MV-4-11 (cell line): ENCODE data around the gene FSIP1.

Experiments used
- DNase-seq: peaks from one replicate; lab custom pipeline; 2025; lab: John Stamatoyannopoulos, UW

The FSIP1 gene

DNA sequence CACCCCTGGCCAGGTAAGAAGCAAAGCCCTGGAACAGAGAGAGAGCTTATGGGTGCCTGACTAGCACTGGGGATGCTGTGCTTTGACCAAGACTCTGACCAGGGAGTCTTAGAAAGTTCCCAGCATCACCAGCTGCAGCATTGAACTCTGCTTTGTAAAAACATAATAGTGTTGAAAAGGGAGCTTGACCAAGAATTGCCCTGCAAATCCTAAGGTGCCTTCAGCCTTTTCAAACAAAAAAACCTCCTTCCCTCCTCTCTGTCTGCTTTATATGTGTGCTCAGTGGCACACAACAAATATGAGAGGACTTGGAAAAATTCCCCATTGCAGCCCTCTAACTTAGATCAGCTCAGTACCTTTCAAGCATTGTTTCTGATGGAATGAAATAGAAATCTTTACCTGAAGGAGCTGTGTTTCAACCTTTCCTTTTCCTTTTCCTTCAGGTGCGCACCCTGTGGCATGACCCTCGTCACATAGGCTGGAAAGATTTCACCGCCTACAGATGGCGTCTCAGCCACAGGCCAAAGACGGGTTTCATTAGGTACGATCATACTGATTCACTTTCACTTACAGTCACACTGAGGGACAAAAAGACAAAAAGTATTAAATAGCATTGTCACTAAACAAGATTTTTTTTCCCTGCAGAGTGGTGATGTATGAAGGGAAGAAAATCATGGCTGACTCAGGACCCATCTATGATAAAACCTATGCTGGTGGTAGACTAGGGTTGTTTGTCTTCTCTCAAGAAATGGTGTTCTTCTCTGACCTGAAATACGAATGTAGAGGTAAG, 188.8 kb downstream of the FSIP1 start:
- DNase-seq = no peak

- DNase-seq = no peak
Observed at GRCh38 chr15:39593071-39593655, 189.5 kb downstream of the FSIP1 start.

DNA sequence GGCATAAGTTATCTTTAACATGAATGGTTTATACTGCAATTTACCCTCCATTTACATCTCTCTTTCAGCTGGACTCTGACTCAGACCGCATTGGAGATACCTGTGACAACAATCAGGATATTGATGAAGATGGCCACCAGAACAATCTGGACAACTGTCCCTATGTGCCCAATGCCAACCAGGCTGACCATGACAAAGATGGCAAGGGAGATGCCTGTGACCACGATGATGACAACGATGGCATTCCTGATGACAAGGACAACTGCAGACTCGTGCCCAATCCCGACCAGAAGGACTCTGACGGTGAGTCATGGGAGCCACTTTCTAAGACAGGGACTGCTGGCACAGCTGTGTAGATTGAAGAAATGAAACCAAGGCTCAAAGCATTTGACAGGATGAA, 190.1 kb downstream of the FSIP1 start:
- peak; percentile 33 for DNase-seq

GRCh38 chr15:39591896-39592315, 190.7 kb downstream of the FSIP1 start:
- no peak for DNase-seq

DNA sequence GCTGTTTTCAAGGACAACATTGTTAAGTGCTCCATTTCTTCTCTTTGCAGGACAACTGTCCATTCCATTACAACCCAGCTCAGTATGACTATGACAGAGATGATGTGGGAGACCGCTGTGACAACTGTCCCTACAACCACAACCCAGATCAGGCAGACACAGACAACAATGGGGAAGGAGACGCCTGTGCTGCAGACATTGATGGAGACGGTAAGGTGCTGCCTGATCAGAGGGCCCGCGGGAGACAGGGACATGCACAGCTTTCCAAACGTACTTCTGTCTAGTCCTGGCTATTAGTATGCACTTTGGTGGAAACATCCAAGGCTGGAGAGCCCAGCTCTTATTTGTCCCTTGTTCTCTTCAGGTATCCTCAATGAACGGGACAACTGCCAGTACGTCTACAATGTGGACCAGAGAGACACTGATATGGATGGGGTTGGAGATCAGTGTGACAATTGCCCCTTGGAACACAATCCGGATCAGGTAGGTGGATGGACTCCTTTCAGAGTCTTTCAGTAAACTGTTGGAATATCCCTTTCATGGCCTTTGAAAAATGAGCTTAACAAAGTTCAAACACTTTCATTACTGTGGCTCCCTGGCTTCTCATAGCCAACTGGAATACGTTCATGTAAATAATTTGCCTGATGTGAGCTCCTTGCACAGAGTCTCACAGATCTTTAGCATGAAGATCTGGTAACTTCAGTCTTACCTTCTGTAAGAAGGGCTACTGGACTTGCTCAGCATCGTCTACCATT, 191.3 kb downstream of the FSIP1 start:
- no peak for DNase-seq

- DNase-seq = no peak
Observed at GRCh38 chr15:39589815-39590644, 192.6 kb downstream of the FSIP1 start.

- DNase-seq = no peak
Observed at GRCh38 chr15:39589193-39589814, 193.3 kb downstream of the FSIP1 start.

DNA sequence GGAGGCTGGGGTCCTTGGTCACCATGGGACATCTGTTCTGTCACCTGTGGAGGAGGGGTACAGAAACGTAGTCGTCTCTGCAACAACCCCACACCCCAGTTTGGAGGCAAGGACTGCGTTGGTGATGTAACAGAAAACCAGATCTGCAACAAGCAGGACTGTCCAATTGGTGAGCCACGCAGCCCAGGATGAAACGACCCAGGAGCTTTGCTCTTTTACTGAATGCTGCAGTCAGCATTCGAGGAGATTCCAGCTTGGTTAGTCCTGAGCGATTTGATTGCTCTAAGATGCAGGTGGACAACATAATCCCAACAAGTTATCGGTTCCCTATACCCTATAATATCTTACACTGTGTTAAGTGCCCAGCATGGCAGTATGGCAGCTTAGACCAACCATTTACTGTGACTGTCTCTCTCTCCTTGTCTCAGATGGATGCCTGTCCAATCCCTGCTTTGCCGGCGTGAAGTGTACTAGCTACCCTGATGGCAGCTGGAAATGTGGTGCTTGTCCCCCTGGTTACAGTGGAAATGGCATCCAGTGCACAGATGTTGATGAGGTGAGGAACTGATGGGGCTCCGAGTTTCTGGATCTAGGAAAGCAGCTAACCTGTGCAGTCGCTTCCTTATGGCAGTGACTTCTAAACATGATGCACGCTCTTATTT, 194.0 kb downstream of the FSIP1 start:
- no peak for DNase-seq

GRCh38 chr15:39587731-39588530, 194.7 kb downstream of the FSIP1 start:
- no peak for DNase-seq

GRCh38 chr15:39587096-39587721, 195.4 kb downstream of the FSIP1 start:
- no peak for DNase-seq

DNA sequence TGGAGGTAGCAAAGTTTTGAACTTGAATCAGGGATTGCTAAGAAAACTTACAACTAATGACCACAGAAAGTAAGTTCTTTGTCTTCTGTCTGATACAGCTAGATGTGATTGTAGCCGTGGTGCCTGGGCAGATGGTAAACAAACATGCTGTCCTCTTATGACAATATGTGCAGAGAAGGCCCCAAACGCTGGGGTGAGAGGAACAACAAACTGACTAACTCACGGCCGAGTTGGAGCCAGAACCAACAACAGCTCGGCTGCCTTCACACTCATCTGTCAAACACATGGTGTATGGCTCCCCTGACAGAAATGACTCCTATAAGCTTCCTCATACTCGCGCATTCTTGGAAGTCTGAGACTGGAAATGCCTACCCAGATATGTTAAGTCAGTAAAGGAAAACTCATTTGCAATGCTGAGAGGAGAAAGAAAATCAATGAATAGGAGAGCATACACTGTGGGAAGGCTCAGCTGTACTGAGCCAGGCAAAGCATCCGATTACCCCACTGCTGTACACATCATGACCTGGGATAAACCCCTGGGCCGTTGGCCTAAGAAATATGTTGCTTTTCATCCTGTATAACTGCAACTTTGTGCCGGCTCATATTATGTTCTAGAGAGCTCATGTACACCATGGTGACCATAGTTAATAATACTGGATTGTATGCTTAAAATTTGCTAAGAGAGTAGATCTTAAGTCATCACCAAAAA, 196.1 kb downstream of the FSIP1 start:
- DNase-seq = no peak

DNA sequence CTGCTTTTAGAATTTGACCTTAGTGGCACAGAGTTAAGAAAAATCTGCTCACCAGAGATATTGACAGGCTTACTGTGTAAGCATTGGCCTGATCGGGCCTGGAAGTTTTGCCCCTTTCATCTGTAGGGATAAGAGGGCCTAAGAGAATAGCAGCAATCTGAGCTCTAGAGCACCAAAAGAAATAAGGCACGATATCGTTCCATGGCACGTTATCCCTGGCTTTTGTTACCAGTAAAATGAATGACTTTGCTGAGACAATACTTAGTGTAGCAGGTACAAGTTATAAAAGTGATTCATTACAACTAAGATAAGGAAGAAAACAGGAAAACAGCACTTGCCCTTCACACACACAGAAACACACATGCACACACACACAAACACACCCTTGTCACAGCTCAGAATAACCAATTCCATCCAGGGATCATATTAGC, 196.8 kb downstream of the FSIP1 start:
- no peak for DNase-seq

GRCh38 chr15:39585389-39585841, 197.2 kb downstream of the FSIP1 start:
- no peak for DNase-seq

DNA sequence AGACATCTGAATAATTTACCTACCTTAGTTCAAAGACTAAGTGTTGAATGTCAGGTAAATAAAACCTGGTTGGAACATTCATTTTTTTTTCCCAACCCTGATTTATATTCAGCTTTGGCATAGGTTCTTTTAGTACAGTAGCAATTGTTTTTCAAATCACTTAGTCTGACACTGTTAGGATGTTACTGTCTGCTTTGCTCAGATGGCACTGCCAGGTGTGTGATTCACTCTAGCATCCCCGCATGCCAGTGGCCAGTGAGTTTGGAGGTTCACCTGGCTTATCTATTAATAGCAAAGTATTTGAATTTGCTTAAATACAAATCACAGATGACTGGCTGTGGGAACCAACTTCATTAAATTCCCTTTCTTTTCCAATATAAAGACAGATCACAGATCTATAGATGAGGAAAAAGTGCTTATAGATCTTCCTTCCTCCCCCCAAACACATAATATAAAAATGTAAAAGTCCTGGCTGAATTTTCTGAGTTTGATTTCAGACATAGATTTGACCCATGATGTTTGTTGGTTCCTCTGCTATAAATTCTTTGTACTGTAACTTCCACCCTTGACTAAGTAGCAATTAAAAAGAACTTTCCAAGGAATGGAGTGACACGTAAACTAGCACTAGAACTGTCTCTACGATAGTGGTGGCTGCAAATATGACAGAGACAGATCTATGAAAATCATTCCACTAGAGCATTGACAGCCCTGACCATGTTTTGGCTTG, 197.8 kb downstream of the FSIP1 start:
- no peak for DNase-seq

- DNase-seq = no peak
Observed at GRCh38 chr15:39584266-39584659, 198.4 kb downstream of the FSIP1 start.

- DNase-seq = no peak
Observed at GRCh38 chr15:39583596-39584265, 198.9 kb downstream of the FSIP1 start.

DNA sequence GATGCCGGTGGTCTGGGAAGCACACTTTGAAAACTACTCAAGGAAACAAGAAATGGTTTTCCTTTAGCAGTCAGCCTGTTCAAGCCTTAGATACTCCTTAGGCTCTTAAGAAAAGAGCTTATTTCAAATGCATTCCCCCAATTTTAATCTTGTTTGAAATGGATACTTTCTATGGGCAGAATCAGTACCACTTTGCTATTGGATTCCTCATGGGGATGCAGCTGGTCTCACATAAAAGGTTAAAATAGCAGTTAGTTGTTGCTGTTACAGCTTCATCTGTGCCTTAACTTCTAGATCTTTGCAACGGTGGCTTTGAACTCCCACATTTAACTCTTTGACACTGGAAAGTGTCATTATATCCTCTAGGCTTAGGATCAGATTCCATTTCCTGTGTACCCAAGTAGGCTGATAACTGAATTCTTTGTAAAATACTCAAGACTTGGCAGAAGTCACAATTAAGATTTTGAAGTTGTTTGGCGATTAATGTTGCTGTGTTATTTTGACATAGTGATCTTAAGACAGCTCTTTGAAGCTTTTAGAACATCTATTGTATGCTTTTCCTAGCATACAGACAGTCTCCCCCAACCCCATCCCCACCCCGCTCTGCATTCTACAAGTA, 199.6 kb downstream of the FSIP1 start:
- peak; percentile 9 for DNase-seq
